Islet precursor cell (in vitro differentiated cells): Measurements from ENCODE around the gene TMEM223.
"Not testable (repeated sequence)": the region's sequence is repeated elsewhere in the genome, so short reads cannot be mapped to it uniquely, and the experiment has no call there.

Experiments
- DNase-seq: peaks from one replicate; pipeline ENCODE4 v3.0.0-alpha.2; 2018

Gene TMEM223

GRCh38 chr11:62791501-62792201, at the start of gene TMEM223:
Gene TMEM223, minus strand, starts transcription at chr11:62792006. Its CDS starts 12 bp downstream, at chr11:62791994.
- DNase-seq, result peak; percentile 95

GRCh38 chr11:62840721-62841360, 49.0 kb upstream of the TMEM223 start:
- peak; percentile 93 for DNase-seq

GRCh38 chr11:62839050-62839945, 47.5 kb upstream of the TMEM223 start, which contains the start of gene WDR74:
Gene WDR74, minus strand, starts transcription at chr11:62839590. Its CDS starts 20 bp downstream, at chr11:62839570.
- DNase-seq, result peak; percentile 93

GRCh38 chr11:62835336-62835735, 43.5 kb upstream of the TMEM223 start:
- no peak for DNase-seq

- no peak for DNase-seq
Measured at GRCh38 chr11:62832336-62833234, 40.8 kb upstream of the TMEM223 start, which contains the start of gene TEX54. Gene TEX54, minus strand, starts transcription at chr11:62832841.

GRCh38 chr11:62831520-62832335, 39.9 kb upstream of the TMEM223 start, which contains the start of gene STX5:
Gene STX5, minus strand, starts transcription at chr11:62832051. Its CDS starts 808 bp downstream, at chr11:62831243.
- peak; percentile 100 for DNase-seq

GRCh38 chr11:62830904-62831519, 39.2 kb upstream of the TMEM223 start:
- DNase-seq, result no peak

- DNase-seq, result not testable (repeated sequence)
Measured at GRCh38 chr11:62828130-62828529, 36.3 kb upstream of the TMEM223 start.

GRCh38 chr11:62823677-62824076, 31.9 kb upstream of the TMEM223 start:
- DNase-seq, result no peak

GRCh38 chr11:62817129-62817528, 25.3 kb upstream of the TMEM223 start:
- DNase-seq, result no peak

- DNase-seq, result no peak
Measured at GRCh38 chr11:62816557-62816956, 24.8 kb upstream of the TMEM223 start.

- DNase-seq, result no peak
Measured at GRCh38 chr11:62811659-62812058, 19.9 kb upstream of the TMEM223 start.

- DNase-seq, result no peak
Measured at GRCh38 chr11:62810748-62811147, 18.9 kb upstream of the TMEM223 start.

GRCh38 chr11:62806611-62807121, 14.9 kb upstream of the TMEM223 start:
- DNase-seq, result peak; percentile 71

- DNase-seq, result no peak
Measured at GRCh38 chr11:62805961-62806441, 14.2 kb upstream of the TMEM223 start.

- peak; percentile 97 for DNase-seq
Measured at GRCh38 chr11:62805076-62805892, 13.5 kb upstream of the TMEM223 start, which contains the start of gene NXF1. Gene NXF1, minus strand, starts transcription at chr11:62805440. Its CDS starts 84 bp downstream, at chr11:62805356.

- no peak for DNase-seq
Measured at GRCh38 chr11:62804310-62805075, 12.7 kb upstream of the TMEM223 start.

- DNase-seq, result no peak
Measured at GRCh38 chr11:62801071-62801470, 9.3 kb upstream of the TMEM223 start.
